Measurements from ENCODE around the gene CHRNA1. TPM values are rescaled to one million over a fixed set of nuclear protein-coding genes. Genes with fewer than 3 reads are reported as not detected.

The CHRNA1 gene
- total RNA-seq, 1 donor from 2014 or later: not detected

- DNase-seq (ENCODE audit: low spot score, unreplicated experiment): no peak
- Mint-ChIP-seq H3K9me3 (ENCODE audit: low read depth) (no peaks in the 10 kb centered on the region), H3K4me1 (ENCODE audit: low read depth) (peaks cover 2% of the 10 kb centered on the region), H3K27me3 (no peaks in the 10 kb centered on the region), H3K27ac (no peak overlapping the region), H3K4me3 (ENCODE audit: low read depth) (no peak overlapping the region), H3K36me3 (ENCODE audit: insufficient read depth) (no peaks in the 10 kb centered on the region)
- TF ChIP-seq CTCF (IDR thresholded peaks at IDR 0.05; ENCODE audit: unreplicated experiment): no peak
Measured at GRCh38 chr2:174761837-174762236, 2.4 kb downstream of the CHRNA1 start.

- no peak for DNase-seq (ENCODE audit: low spot score, unreplicated experiment)
- H3K27ac Mint-ChIP-seq: no peak overlapping the region
- no peaks in the 10 kb centered on the region for H3K36me3 Mint-ChIP-seq (ENCODE audit: insufficient read depth)
- H3K27me3 Mint-ChIP-seq: no peaks in the 10 kb centered on the region
- no peaks in the 10 kb centered on the region for H3K9me3 Mint-ChIP-seq (ENCODE audit: low read depth)
- peaks cover 2% of the 10 kb centered on the region for H3K4me1 Mint-ChIP-seq (ENCODE audit: low read depth)
- no peak for TF ChIP-seq CTCF (IDR thresholded peaks at IDR 0.05; ENCODE audit: unreplicated experiment)
- no peak overlapping the region for H3K4me3 Mint-ChIP-seq (ENCODE audit: low read depth)
Measured at GRCh38 chr2:174760845-174761473, 3.3 kb downstream of the CHRNA1 start.

- H3K4me1 Mint-ChIP-seq (ENCODE audit: low read depth): peaks cover 2% of the 10 kb centered on the region
- no peak overlapping the region for H3K27ac Mint-ChIP-seq
- TF ChIP-seq CTCF (IDR thresholded peaks at IDR 0.05; ENCODE audit: unreplicated experiment): no peak
- no peak overlapping the region for H3K4me3 Mint-ChIP-seq (ENCODE audit: low read depth)
- DNase-seq (ENCODE audit: low spot score, unreplicated experiment): no peak
- no peaks in the 10 kb centered on the region for H3K9me3 Mint-ChIP-seq (ENCODE audit: low read depth)
- no peaks in the 10 kb centered on the region for H3K27me3 Mint-ChIP-seq
- no peaks in the 10 kb centered on the region for H3K36me3 Mint-ChIP-seq (ENCODE audit: insufficient read depth)
Measured at GRCh38 chr2:174759381-174760065, 4.7 kb downstream of the CHRNA1 start.

GRCh38 chr2:174756743-174757142 lies 7.5 kb downstream of the CHRNA1 start:
- DNase-seq (ENCODE audit: low spot score, unreplicated experiment): no peak
- Mint-ChIP-seq H3K36me3 (ENCODE audit: insufficient read depth) (no peaks in the 10 kb centered on the region), H3K9me3 (ENCODE audit: low read depth) (no peaks in the 10 kb centered on the region), H3K4me1 (ENCODE audit: low read depth) (no peaks in the 10 kb centered on the region), H3K27me3 (no peaks in the 10 kb centered on the region), H3K27ac (no peak overlapping the region), H3K4me3 (ENCODE audit: low read depth) (no peak overlapping the region)
- TF ChIP-seq CTCF (IDR thresholded peaks at IDR 0.05; ENCODE audit: unreplicated experiment): no peak

- Mint-ChIP-seq H3K36me3 (ENCODE audit: insufficient read depth) (no peaks in the 10 kb centered on the region), H3K4me3 (ENCODE audit: low read depth) (no peak overlapping the region)
- no peak for TF ChIP-seq CTCF (IDR thresholded peaks at IDR 0.05; ENCODE audit: unreplicated experiment)
Measured at GRCh38 chr2:174753038-174753633, 11.1 kb downstream of the CHRNA1 start.

More at GRCh38 chr2:174753038-174753633, 11.1 kb downstream of the CHRNA1 start:
- no peak for DNase-seq (ENCODE audit: low spot score, unreplicated experiment)
- no peaks in the 10 kb centered on the region for H3K9me3 Mint-ChIP-seq (ENCODE audit: low read depth)
- peaks cover 8% of the 10 kb centered on the region for H3K27me3 Mint-ChIP-seq
- H3K4me1 Mint-ChIP-seq (ENCODE audit: low read depth): peaks cover 1% of the 10 kb centered on the region
- peak overlapping the region; percentile 64 for H3K27ac Mint-ChIP-seq

Measured in progenitor cell of endocrine pancreas (in vitro differentiated cells).